ENCODE data around the gene ROBO1.
A peak's percentile ranks its signal among the peaks of the same experiment; 100 is the strongest.

ROBO1 gene

GRCh38 chr3:79160421-79160820, 607.4 kb downstream of the ROBO1 start:
- no peak for DNase-seq (ENCODE audit: low spot score)

GRCh38 chr3:79159736-79160135, 608.1 kb downstream of the ROBO1 start:
- DNase-seq (ENCODE audit: low spot score), result no peak

GRCh38 chr3:79157191-79157590, 610.6 kb downstream of the ROBO1 start:
- DNase-seq (ENCODE audit: low spot score), result no peak

- no peak for DNase-seq (ENCODE audit: low spot score)
These were observed 612.9 kb downstream of the ROBO1 start for GRCh38 chr3:79154865-79155264.

- DNase-seq (ENCODE audit: low spot score), result no peak
These were observed 619.0 kb downstream of the ROBO1 start for GRCh38 chr3:79148786-79149185.

GRCh38 chr3:79146024-79146423, 621.8 kb downstream of the ROBO1 start:
- no peak for DNase-seq (ENCODE audit: low spot score)

GRCh38 chr3:79140708-79141107, 627.1 kb downstream of the ROBO1 start:
- DNase-seq (ENCODE audit: low spot score), result no peak

GRCh38 chr3:79139395-79140068, 628.3 kb downstream of the ROBO1 start:
- DNase-seq (ENCODE audit: low spot score), result no peak

- no peak for DNase-seq (ENCODE audit: low spot score)
These were observed 642.3 kb downstream of the ROBO1 start for GRCh38 chr3:79125313-79125984.

- no peak for DNase-seq (ENCODE audit: low spot score)
These were observed 652.3 kb downstream of the ROBO1 start for GRCh38 chr3:79115458-79115857.

- no peak for DNase-seq (ENCODE audit: low spot score)
These were observed 653.9 kb downstream of the ROBO1 start for GRCh38 chr3:79113876-79114275.

- no peak for DNase-seq (ENCODE audit: low spot score)
These were observed 656.3 kb downstream of the ROBO1 start for GRCh38 chr3:79111375-79112052.

GRCh38 chr3:79109754-79110153, 658.0 kb downstream of the ROBO1 start:
- no peak for DNase-seq (ENCODE audit: low spot score)

GRCh38 chr3:79103307-79103706, 664.5 kb downstream of the ROBO1 start:
- no peak for DNase-seq (ENCODE audit: low spot score)

GRCh38 chr3:79097964-79098660, 669.7 kb downstream of the ROBO1 start:
- no peak for DNase-seq (ENCODE audit: low spot score)

- no peak for DNase-seq (ENCODE audit: low spot score)
These were observed 673.1 kb downstream of the ROBO1 start for GRCh38 chr3:79094654-79095053.

- DNase-seq (ENCODE audit: low spot score), result peak; percentile 64
These were observed 681.3 kb downstream of the ROBO1 start for GRCh38 chr3:79086514-79086913.

- no peak for DNase-seq (ENCODE audit: low spot score)
These were observed 682.6 kb downstream of the ROBO1 start for GRCh38 chr3:79085171-79085570.

GRCh38 chr3:79081335-79081734, 686.5 kb downstream of the ROBO1 start:
- DNase-seq (ENCODE audit: low spot score), result no peak

- DNase-seq (ENCODE audit: low spot score), result no peak
These were observed 693.2 kb downstream of the ROBO1 start for GRCh38 chr3:79074558-79074957.

- no peak for DNase-seq (ENCODE audit: low spot score)
These were observed 700.1 kb downstream of the ROBO1 start for GRCh38 chr3:79067734-79068133.

GRCh38 chr3:79066481-79066880, 701.3 kb downstream of the ROBO1 start:
- DNase-seq (ENCODE audit: low spot score), result no peak

GRCh38 chr3:79063624-79064023, 704.2 kb downstream of the ROBO1 start:
- DNase-seq (ENCODE audit: low spot score), result no peak

Data from LoVo (cell line).